Liver (tissue), 9 donors: ENCODE data around the gene GPR15LG. TPM values are rescaled to one million over a fixed set of nuclear protein-coding genes. Genes with fewer than 3 reads are reported as not detected.

Source experiments
- DNase-seq: peaks from one replicate; pipeline ENCODE4 v3.0.0-alpha.2; 2017; ENCODE audit warnings: low spot score
- H3K27ac ChIP-seq, 2 donors: one replicate each; pipeline ENCODE4 v1.7.0; 2013; ENCODE audit warnings: inconsistent platforms in 2 of 2, low read length in 2 of 2, control low read depth in 1 of 2, low read depth in 1 of 2, mild to moderate bottlenecking in 1 of 2
- H3K27me3 ChIP-seq, 4 donors: one replicate each; pipeline versions ENCODE4 v1.6.1 to v1.7.0; 2013; ENCODE audit warnings: low read length in 3 of 4, inconsistent platforms in 1 of 4, mild to moderate bottlenecking in 1 of 4, moderate library complexity in 1 of 4; ENCODE audit not compliant: control insufficient read depth in 4 of 4, insufficient read depth in 4 of 4
- H3K36me3 ChIP-seq, 4 donors: one replicate each; pipeline versions ENCODE4 v1.6.1 to v1.7.0; 2013; ENCODE audit warnings: low read length in 3 of 4, mild to moderate bottlenecking in 3 of 4, low read depth in 1 of 4, moderate library complexity in 1 of 4; ENCODE audit not compliant: control insufficient read depth in 4 of 4, insufficient read depth in 3 of 4
- H3K4me1 ChIP-seq, 4 donors: one replicate each; pipeline versions ENCODE4 v1.6.1 to v1.7.0; 2013; ENCODE audit warnings: low read length in 3 of 4, mild to moderate bottlenecking in 3 of 4, moderate library complexity in 1 of 4; ENCODE audit not compliant: control insufficient read depth in 4 of 4, insufficient read depth in 4 of 4
- H3K4me3 ChIP-seq, 3 donors: one replicate each; pipeline versions ENCODE4 v1.6.1 to v1.7.0; 2013; ENCODE audit warnings: low read length in 3 of 3, control low read depth in 1 of 3, low read depth in 1 of 3, mild to moderate bottlenecking in 1 of 3
- H3K9ac ChIP-seq, 2 donors: one replicate each; pipeline ENCODE4 v1.7.0; 2013; ENCODE audit warnings: low read length in 2 of 2, mild to moderate bottlenecking in 2 of 2, moderate library complexity in 2 of 2, control low read depth in 1 of 2, low read depth in 1 of 2
- H3K9me3 ChIP-seq, 4 donors: one replicate each; pipeline versions ENCODE4 v1.6.1 to v1.7.0; 2013; ENCODE audit warnings: low read length in 3 of 4; ENCODE audit not compliant: control insufficient read depth in 4 of 4
- ATF3 ChIP-seq: IDR thresholded peaks from 2 replicates; pipeline ENCODE4 v1.6.1; 2016; ENCODE audit warnings: antibody characterized with exemption
- EGR1 ChIP-seq, 2 donors: IDR thresholded peaks; 2 replicates each; pipeline ENCODE4 v1.6.1; 2016 to 2018; ENCODE audit warnings: antibody characterized with exemption in 2 of 2, low read depth in 2 of 2
- FOXA1 ChIP-seq: IDR thresholded peaks from 2 replicates; pipeline ENCODE4 v1.6.1; 2016; ENCODE audit warnings: antibody characterized with exemption
- FOXA2 ChIP-seq: IDR thresholded peaks from 2 replicates; pipeline ENCODE4 v1.6.1; 2016; ENCODE audit warnings: antibody characterized with exemption
- GABPA ChIP-seq, 2 donors: IDR thresholded peaks in 1 of 2; conservative IDR thresholded peaks in 1 of 2; 2 replicates each; pipeline ENCODE4 v1.6.1; 2016; ENCODE audit warnings: antibody characterized with exemption in 2 of 2, mild to moderate bottlenecking in 1 of 2, moderate library complexity in 1 of 2
- HNF4A ChIP-seq, 2 donors: conservative IDR thresholded peaks; 2 replicates each; pipeline ENCODE4 v1.6.1; 2016; ENCODE audit warnings: antibody characterized with exemption in 2 of 2, mild to moderate bottlenecking in 2 of 2
- HNF4G ChIP-seq: IDR thresholded peaks from 2 replicates; pipeline ENCODE4 v1.6.1; 2016; ENCODE audit warnings: antibody characterized with exemption
- JUND ChIP-seq, 2 donors: IDR thresholded peaks; 2 replicates each; pipeline ENCODE4 v1.6.1; 2016; ENCODE audit warnings: antibody characterized with exemption in 2 of 2
- NR2F2 ChIP-seq: IDR thresholded peaks from 2 replicates; pipeline ENCODE4 v1.6.1; 2016; ENCODE audit warnings: antibody characterized with exemption
- RAD21 ChIP-seq, 2 donors: IDR thresholded peaks; 2 replicates each; pipeline ENCODE4 v1.6.1; 2016; ENCODE audit warnings: antibody characterized with exemption in 2 of 2, mild to moderate bottlenecking in 2 of 2
- REST ChIP-seq: IDR thresholded peaks from 2 replicates; pipeline ENCODE4 v1.6.1; 2016; ENCODE audit warnings: antibody characterized with exemption, mild to moderate bottlenecking
- SP1 ChIP-seq: IDR thresholded peaks from 2 replicates; pipeline ENCODE4 v1.6.1; 2018; ENCODE audit warnings: antibody characterized with exemption, mild to moderate bottlenecking
- TAF1 ChIP-seq: conservative IDR thresholded peaks from 2 replicates; pipeline ENCODE4 v1.6.1; 2016; ENCODE audit warnings: antibody characterized with exemption, mild to moderate bottlenecking
- YY1 ChIP-seq: IDR thresholded peaks from 2 replicates; pipeline ENCODE4 v1.6.1; 2016; ENCODE audit warnings: antibody characterized with exemption, mild to moderate bottlenecking
- WGBS: extraction: QIAGEN DNeasy Blood & Tissue Kit; methylation state at CpG from one replicate; pipeline ENCODE4 v1.1.7; 2013; 5-methylcytosine and 5-hydroxymethylcytosine counted together
- polyA plus RNA-seq, 2 donors: library from polyadenylated mRNA; stranded (reverse) in 1 of 2; unstranded in 1 of 2; fragments of 200-250 nt in 1 of 2; fragments of >200 nt in 1 of 2; fragmentation: Nextera tagmentation in 1 of 2; extraction: Ambion mirVana in 1 of 2; gene quantifications; one replicate each; pipeline versions ENCODE4 v1.2.1 to v1.2.3, GENCODE V29; 2013 to 2015
- total RNA-seq, 2 donors: library from RNA; depleted of rRNA; stranded (reverse); fragments of >200 nt; gene quantifications; one replicate each; pipeline ENCODE4 v1.2.3, GENCODE V29; 2014
- TF ChIP-seq, protein P1 (sequence below): IDR thresholded peaks from 2 replicates; pipeline ENCODE4 v1.6.1; 2016; ENCODE audit warnings: antibody characterized with exemption
- TF ChIP-seq, protein P2 (sequence below): IDR thresholded peaks from 2 replicates; pipeline ENCODE4 v1.6.1; 2016; ENCODE audit warnings: antibody characterized with exemption
- donor health status: healthy.
- donor health status: healthy.
- donor health status: healthy.
- donor health status: healthy.
- donor health status: healthy.

The GPR15LG gene
- total and polyA plus RNA-seq, 4 donors = not detected

DNA sequence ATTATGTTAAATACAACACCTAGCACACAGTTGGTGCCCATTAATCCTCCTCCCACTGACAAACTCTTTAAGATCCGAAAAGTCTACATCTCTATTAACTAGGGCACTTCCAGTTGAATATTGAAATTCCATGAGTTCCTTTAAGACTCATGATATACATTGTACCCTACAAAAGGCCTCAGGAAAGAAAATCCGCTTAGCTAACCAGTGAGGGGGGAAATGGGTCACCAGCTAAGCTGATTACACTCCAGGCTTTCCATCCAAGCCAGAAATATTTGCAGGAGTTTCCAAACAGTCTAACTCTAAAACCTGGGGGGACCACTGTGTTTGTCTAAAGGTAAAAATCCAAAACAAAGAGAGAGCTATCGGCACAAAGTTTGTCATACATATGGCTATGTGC, 53.0 kb downstream of the GPR15LG start:
- WGBS = 67% methylated on average over 3 of the region's 3 CpGs
- TF ChIP-seq FOXA1 = no peak

DNA sequence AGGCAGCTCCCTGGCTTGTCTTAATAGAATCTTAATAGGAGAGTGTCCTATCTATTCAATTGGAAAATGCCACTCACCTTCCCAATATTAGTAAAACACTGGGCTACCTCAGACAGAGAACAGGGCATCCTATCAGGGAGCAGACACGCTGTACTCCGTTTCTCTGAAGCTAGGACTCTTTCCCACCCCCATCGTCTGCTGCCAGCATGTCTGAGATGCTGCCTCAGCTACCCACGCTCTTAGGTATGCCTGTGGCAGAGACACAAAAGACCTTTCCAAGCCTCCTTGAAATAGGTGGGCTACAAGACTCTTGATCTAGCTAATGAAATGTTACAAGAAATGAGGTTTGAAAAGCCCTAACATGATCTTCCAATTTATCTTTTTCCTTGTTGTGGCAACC, 54.2 kb downstream of the GPR15LG start:
- WGBS = 66% methylated on average over 4 of the region's 4 CpGs
- TF ChIP-seq RAD21 (IDR thresholded peaks at IDR 0.05) (no peak), FOXA2 (no peak), HNF4G (no peak), HNF4A (conservative IDR thresholded peaks at IDR 0.05) (no peak), SP1 (no peak), ATF3 (no peak), EGR1 (IDR thresholded peaks at IDR 0.05; ENCODE audit: low read depth in 2 of 2) (no peak), FOXA1 (no peak)
- Histone ChIP-seq H3K27ac (no peak overlapping the region), H3K4me1 (no peaks in the 10 kb centered on the region), H3K4me3 (no peak overlapping the region), H3K27me3 (peaks cover 0 to 7% (median 4%) of the 10 kb centered on the region in 4 donors), H3K36me3 (no peaks in the 10 kb centered on the region), H3K9ac (no peak overlapping the region), H3K9me3 (no peaks in the 10 kb centered on the region)
- no peak for DNase-seq

More for the DNA sequence above, 53.0 kb downstream of the GPR15LG start:
- Histone ChIP-seq H3K9me3 (no peaks in the 10 kb centered on the region), H3K27me3 (peaks cover 0 to 13% (median 4%) of the 10 kb centered on the region in 4 donors), H3K9ac (no peak overlapping the region), H3K4me3 (no peak overlapping the region), H3K36me3 (no peaks in the 10 kb centered on the region), H3K27ac (no peak overlapping the region), H3K4me1 (no peaks in the 10 kb centered on the region)
- no peak for DNase-seq

- Histone ChIP-seq H3K4me1 (no peaks in the 10 kb centered on the region), H3K27me3 (peaks cover 0 to 3% (median 2%) of the 10 kb centered on the region in 4 donors), H3K27ac (no peak overlapping the region), H3K9me3 (no peaks in the 10 kb centered on the region), H3K4me3 (no peak overlapping the region), H3K9ac (no peak overlapping the region), H3K36me3 (no peaks in the 10 kb centered on the region)
- TF ChIP-seq GABPA (IDR thresholded peaks at IDR 0.05 in 1 of 2, conservative IDR thresholded peaks at IDR 0.05 in 1 of 2) = no peak
- no peak for TF ChIP-seq JUND (IDR thresholded peaks at IDR 0.05)
- TF ChIP-seq ATF3 = no peak
- TF ChIP-seq FOXA1 = no peak
- TF ChIP-seq, protein P1, sequence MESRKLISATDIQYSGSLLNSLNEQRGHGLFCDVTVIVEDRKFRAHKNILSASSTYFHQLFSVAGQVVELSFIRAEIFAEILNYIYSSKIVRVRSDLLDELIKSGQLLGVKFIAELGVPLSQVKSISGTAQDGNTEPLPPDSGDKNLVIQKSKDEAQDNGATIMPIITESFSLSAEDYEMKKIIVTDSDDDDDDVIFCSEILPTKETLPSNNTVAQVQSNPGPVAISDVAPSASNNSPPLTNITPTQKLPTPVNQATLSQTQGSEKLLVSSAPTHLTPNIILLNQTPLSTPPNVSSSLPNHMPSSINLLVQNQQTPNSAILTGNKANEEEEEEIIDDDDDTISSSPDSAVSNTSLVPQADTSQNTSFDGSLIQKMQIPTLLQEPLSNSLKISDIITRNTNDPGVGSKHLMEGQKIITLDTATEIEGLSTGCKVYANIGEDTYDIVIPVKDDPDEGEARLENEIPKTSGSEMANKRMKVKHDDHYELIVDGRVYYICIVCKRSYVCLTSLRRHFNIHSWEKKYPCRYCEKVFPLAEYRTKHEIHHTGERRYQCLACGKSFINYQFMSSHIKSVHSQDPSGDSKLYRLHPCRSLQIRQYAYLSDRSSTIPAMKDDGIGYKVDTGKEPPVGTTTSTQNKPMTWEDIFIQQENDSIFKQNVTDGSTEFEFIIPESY = no peak
- TF ChIP-seq HNF4A (conservative IDR thresholded peaks at IDR 0.05) = no peak
- TF ChIP-seq REST = no peak
- no peak for TF ChIP-seq HNF4G
- no peak for TF ChIP-seq YY1
- TF ChIP-seq, protein P2, sequence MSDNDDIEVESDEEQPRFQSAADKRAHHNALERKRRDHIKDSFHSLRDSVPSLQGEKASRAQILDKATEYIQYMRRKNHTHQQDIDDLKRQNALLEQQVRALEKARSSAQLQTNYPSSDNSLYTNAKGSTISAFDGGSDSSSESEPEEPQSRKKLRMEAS = no peak
- no peak for TF ChIP-seq NR2F2
- no peak for TF ChIP-seq TAF1
- 81% methylated on average over 1 of the region's 1 CpG for WGBS
- no peak for DNase-seq
Measured at GRCh38 chr10:84230359-84230758, 56.8 kb downstream of the GPR15LG start.
